ENCODE results near the gene GRID1. TPM values are rescaled to one million over a fixed set of nuclear protein-coding genes. Genes with fewer than 3 reads are reported as not detected.

The GRID1 gene
- total RNA-seq, 4 donors from 2014 or later, result 0.88 to 7.3 (median 4.1) TPM

DNA sequence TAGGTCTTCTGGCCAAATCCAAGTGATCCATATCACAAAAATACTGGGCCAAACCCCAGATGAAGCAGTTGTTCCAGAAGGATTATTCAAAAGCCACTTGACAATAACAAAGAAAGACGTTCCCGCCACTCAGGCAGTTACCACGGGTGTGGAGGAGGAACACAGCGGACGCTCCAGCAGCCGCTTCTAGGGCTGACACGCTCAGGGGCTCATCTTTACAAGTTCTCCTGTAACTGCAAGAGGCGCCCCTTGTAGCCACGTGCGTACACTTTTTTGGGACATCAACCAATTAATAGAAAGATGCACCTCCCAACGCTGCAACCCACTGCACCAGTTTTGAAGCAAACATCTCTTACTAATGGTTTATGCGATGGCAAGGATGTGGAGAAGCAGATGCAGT lies 159.4 kb downstream of the GRID1 start:
- Histone ChIP-seq H3K4me1 (no peaks in the 10 kb centered on the region), H3K27me3 (no peaks in the 10 kb centered on the region), H3K27ac (no peak overlapping the region), H3K9me3 (no peaks in the 10 kb centered on the region), H3K36me3 (no peaks in the 10 kb centered on the region), H3K4me3 (no peak overlapping the region)
- TF ChIP-seq, protein P1, sequence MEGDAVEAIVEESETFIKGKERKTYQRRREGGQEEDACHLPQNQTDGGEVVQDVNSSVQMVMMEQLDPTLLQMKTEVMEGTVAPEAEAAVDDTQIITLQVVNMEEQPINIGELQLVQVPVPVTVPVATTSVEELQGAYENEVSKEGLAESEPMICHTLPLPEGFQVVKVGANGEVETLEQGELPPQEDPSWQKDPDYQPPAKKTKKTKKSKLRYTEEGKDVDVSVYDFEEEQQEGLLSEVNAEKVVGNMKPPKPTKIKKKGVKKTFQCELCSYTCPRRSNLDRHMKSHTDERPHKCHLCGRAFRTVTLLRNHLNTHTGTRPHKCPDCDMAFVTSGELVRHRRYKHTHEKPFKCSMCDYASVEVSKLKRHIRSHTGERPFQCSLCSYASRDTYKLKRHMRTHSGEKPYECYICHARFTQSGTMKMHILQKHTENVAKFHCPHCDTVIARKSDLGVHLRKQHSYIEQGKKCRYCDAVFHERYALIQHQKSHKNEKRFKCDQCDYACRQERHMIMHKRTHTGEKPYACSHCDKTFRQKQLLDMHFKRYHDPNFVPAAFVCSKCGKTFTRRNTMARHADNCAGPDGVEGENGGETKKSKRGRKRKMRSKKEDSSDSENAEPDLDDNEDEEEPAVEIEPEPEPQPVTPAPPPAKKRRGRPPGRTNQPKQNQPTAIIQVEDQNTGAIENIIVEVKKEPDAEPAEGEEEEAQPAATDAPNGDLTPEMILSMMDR (IDR thresholded peaks at IDR 0.05), result no peak
- no peak for TF ChIP-seq POLR2A (IDR thresholded peaks at IDR 0.05)
- no peak for DNase-seq
- intact Hi-C loops (cut with DNase I; ENCODE audit: low total_unique reads), result no loop called here

DNA sequence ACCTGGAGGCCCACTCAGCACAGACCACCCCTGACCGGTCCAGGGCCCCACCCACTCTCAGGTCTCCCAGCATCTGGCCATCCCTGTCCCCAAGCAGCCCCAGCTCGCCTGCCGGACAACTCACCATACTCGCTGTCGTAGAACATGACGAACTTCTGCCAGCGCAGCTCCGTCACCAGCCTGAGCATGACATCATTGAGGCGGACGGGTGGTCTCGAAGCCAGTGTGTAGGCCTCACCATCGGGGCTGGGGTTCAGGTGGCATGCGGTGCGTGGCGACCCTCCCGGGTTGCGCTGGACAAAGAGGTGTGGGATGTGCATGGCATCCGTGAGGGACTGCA lies 160.4 kb downstream of the GRID1 start:
- TF ChIP-seq, protein P1 (IDR thresholded peaks at IDR 0.05), result no peak
- no peak for TF ChIP-seq POLR2A (IDR thresholded peaks at IDR 0.05)
- Histone ChIP-seq H3K4me1 (no peaks in the 10 kb centered on the region), H3K36me3 (no peaks in the 10 kb centered on the region), H3K27me3 (no peaks in the 10 kb centered on the region), H3K4me3 (no peak overlapping the region), H3K9me3 (no peaks in the 10 kb centered on the region), H3K27ac (no peak overlapping the region)
- DNase-seq, result no peak
- intact Hi-C loops (cut with DNase I; ENCODE audit: low total_unique reads), result no loop called here

DNA sequence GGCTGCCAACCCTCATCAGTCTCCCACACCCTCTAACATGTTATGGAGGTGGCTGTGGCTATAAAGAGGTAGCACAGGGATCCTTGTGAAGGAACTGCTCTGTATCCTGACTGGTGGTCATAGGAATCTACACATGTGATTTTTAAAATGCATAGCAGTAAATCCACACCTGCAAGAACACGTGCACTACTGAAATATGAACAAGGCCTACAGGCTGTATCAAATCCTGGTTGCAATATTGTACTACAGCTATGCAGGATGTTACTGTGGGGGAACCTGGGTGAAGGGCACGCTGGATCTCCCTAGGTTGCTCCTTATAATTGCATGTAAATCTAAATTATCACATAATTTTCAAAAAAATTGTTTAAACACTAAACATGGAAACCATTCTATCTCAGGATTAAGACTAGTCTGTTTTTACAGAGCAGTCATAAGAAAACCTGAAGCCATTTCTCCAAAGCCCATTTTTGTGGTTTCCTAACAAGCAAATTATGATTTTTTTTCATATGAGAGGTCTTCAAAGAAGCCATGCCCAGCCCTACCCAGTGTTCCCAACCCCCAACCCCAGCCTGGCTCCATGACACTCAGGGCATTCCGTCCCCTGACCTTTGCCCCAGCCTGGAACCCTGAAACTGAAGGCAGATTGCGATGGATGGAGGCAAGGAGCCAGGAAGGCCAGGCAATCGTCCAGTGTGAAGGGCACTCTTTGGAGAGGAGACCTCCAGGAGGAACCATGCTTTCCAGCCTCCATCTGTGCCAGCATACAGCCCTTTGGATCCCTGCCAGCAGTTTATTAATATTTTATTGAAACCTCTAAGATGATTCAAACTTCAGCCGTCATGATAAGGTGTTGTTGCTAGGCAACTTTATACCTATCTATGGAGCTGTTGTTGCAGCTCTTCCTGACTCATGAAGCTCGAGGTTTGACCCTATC lies 161.0 kb downstream of the GRID1 start:
- no peak for DNase-seq
- no peak for TF ChIP-seq POLR2A (IDR thresholded peaks at IDR 0.05)
- TF ChIP-seq, protein P1 (IDR thresholded peaks at IDR 0.05), result no peak
- intact Hi-C loops (cut with DNase I; ENCODE audit: low total_unique reads), result no loop called here
- H3K4me3 ChIP-seq, result no peak overlapping the region
- H3K9me3 ChIP-seq, result no peaks in the 10 kb centered on the region
- no peaks in the 10 kb centered on the region for H3K36me3 ChIP-seq
- no peaks in the 10 kb centered on the region for H3K4me1 ChIP-seq
- no peak overlapping the region for H3K27ac ChIP-seq
- no peaks in the 10 kb centered on the region for H3K27me3 ChIP-seq

DNA sequence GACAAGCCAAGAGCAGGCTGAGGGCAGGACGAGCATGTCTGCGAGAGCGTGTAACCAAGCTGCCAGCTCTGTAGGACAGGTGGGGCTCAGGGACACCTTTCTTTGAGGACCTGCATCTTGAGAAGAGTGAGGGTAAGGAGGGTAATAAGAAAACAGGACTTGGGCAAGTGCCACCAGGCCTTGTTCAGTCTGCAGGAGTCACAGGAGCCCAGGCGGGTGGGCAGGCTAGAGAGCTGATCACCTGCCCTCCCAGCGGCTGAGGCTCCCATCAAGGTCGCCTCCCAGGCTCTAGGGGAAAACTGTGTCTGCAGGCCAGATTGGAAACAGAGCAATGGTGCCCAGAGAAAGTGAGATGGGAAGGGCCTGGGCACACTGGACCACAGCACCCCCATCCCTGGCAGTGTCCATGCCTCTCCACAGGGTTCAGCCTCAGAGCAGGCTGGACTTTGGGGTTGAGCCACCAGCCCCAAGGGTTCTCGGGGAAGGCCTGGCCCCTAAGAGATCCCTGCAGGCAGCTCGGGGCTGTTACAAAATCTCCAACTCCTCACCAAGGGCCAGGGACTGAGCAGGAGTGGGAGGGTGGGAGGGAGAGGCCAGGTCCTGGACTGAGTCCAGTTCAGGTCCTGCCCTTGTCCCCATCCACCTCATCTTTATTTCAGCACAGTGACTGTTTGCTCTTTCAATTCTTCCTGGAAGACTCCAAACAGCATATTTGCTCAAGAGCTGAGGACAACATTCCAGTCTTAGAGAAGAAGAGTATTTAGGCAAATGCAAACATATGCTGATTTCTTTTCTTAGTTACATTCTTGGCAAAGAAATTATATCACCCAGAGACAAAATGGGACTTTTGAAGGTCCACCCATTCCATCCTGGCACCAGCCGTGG lies 161.9 kb downstream of the GRID1 start:
- no peak for DNase-seq
- no peaks in the 10 kb centered on the region for H3K27me3 ChIP-seq
- H3K27ac ChIP-seq, result no peak overlapping the region
- TF ChIP-seq, protein P1 (IDR thresholded peaks at IDR 0.05), result no peak
- no peak for TF ChIP-seq POLR2A (IDR thresholded peaks at IDR 0.05)
- H3K36me3 ChIP-seq, result no peaks in the 10 kb centered on the region
- no peaks in the 10 kb centered on the region for H3K4me1 ChIP-seq
- intact Hi-C loops (cut with DNase I; ENCODE audit: low total_unique reads), result no loop called here
- H3K4me3 ChIP-seq, result no peak overlapping the region
- no peaks in the 10 kb centered on the region for H3K9me3 ChIP-seq
